K562 (cell line): ENCODE measurements around the gene IGFL1. TPM values are rescaled to one million over a fixed set of nuclear protein-coding genes. Genes with fewer than 3 reads are reported as not detected.

Source experiments
- ATAC-seq: fragments of 200-7000 bp; cut with Tn5 transposase; 3 replicates; pipeline ENCODE4 v1.9.1; 2020; ENCODE audit warnings: moderate library complexity
- BruUV-seq: library from RNA; stranded (reverse); fragments of 400-500 nt; replicated peaks from 2 replicates; lab custom pipeline; 2021; lab: Mats Ljungman, UMichigan
- CTCF ChIA-PET: fragments of 300-600 bp; formaldehyde crosslinking; extraction: SDS; loops from one replicate; lab custom pipeline; 2021; ENCODE audit warnings: low intra/inter-chr PET ratio; lab: Yijun Ruan, JAX
- POLR2A ChIA-PET: fragments of 300-600, 350-650 bp; sonication (Branson Sonifier 250); formaldehyde crosslinking; extraction: SDS; loops from one replicate; lab custom pipeline; 2021; ENCODE audit warnings: antibody characterized with exemption, inconsistent platforms; lab: Yijun Ruan, JAX
- DNase-seq, 4 experiments: peaks; one replicate each; pipeline versions ENCODE4 v3.0.0 to v3.0.0-alpha.2; 2011 to 2018; ENCODE audit warnings: low spot score in 3 of 4, mixed read lengths in 3 of 4; ENCODE audit errors: extremely low read depth in 1 of 4
- FAIRE-seq: peaks from 2 replicates; lab custom pipeline; 2011; peaks lifted over from hg19 to GRCh38; lab: Jason Lieb, UNC
- H2AFZ ChIP-seq: 2 replicates; pipeline ENCODE4 v1.6.0; 2011; ENCODE audit warnings: low read depth, low read length, control low read depth, inconsistent platforms
- H3K27ac ChIP-seq: fragments of 200-600 bp; 3 replicates; pipeline ENCODE4 v1.8.0; 2011; ENCODE audit warnings: low read depth, mild to moderate bottlenecking, control low read depth, inconsistent platforms, low read length, moderate library complexity, mixed read lengths; ENCODE audit errors: extremely low read depth
- H3K27me3 ChIP-seq, 2 experiments: fragments of 300-600 bp in 1 of 2; 2 replicates in 1 of 2; 3 replicates in 1 of 2; pipeline versions ENCODE4 v1.6.0 to v1.8.0; 2011; ENCODE audit warnings: inconsistent platforms in 2 of 2, low read length in 2 of 2, mild to moderate bottlenecking in 1 of 2, mixed read lengths in 1 of 2, moderate library complexity in 1 of 2; ENCODE audit not compliant: control insufficient read depth in 2 of 2, insufficient read depth in 2 of 2
- H3K36me3 ChIP-seq: fragments of 300-600 bp; 3 replicates; pipeline ENCODE4 v1.8.0; 2011; ENCODE audit warnings: mild to moderate bottlenecking, low read length, inconsistent platforms; ENCODE audit not compliant: control insufficient read depth, insufficient read depth
- H3K4me1 ChIP-seq, 2 experiments: fragments of 200-600 bp in 1 of 2; replicated peaks in 1 of 2; 2 replicates in 1 of 2; 3 replicates in 1 of 2; pipeline versions ENCODE4 v1.5.1 to v1.8.0; 2011; ENCODE audit warnings: inconsistent platforms in 2 of 2, low read length in 2 of 2, mild to moderate bottlenecking in 1 of 2, mixed read lengths in 1 of 2, moderate library complexity in 1 of 2; ENCODE audit not compliant: control insufficient read depth in 2 of 2, insufficient read depth in 2 of 2
- H3K4me2 ChIP-seq: 2 replicates; pipeline ENCODE4 v1.6.1; 2011; ENCODE audit warnings: low read length, control low read depth, inconsistent platforms, mixed read lengths; ENCODE audit not compliant: insufficient read depth
- H3K4me3 ChIP-seq: fragments of 200-600 bp; sonication (generic), shearing (Covaris generic); 2 replicates; pipeline ENCODE4 v1.5.1; 2016; ENCODE audit warnings: control low read depth, inconsistent platforms
- H3K79me2 ChIP-seq: fragments of 200-600 bp; 3 replicates; pipeline ENCODE4 v1.8.0; 2011; ENCODE audit warnings: low read length, inconsistent platforms; ENCODE audit not compliant: control insufficient read depth, insufficient read depth
- H3K9ac ChIP-seq, 2 experiments: 2 replicates each; pipeline versions ENCODE4 v1.6.0 to v1.6.1; 2011; ENCODE audit warnings: low read depth in 2 of 2, low read length in 2 of 2, control low read depth in 1 of 2, inconsistent platforms in 1 of 2, mild to moderate bottlenecking in 1 of 2, mixed read lengths in 1 of 2; ENCODE audit not compliant: insufficient read depth in 1 of 2
- H3K9me1 ChIP-seq: one replicate; pipeline ENCODE4 v1.6.0; 2011; ENCODE audit warnings: inconsistent platforms, mild to moderate bottlenecking, low read length, moderate library complexity; ENCODE audit not compliant: control insufficient read depth, insufficient read depth
- H3K9me3 ChIP-seq: replicated peaks from 2 replicates; pipeline ENCODE4 v1.5.1; 2011; ENCODE audit warnings: low read depth, low read length, inconsistent platforms; ENCODE audit not compliant: control insufficient read depth, insufficient read depth
- H4K20me1 ChIP-seq: replicated peaks from 2 replicates; pipeline ENCODE4 v1.6.1; 2011; ENCODE audit warnings: low read length, inconsistent platforms, mixed read lengths; ENCODE audit not compliant: control insufficient read depth, insufficient read depth
- NONO ChIP-seq, 2 experiments: fragments of 200-400 bp in 1 of 2; fragments of 450-650 bp in 1 of 2; formaldehyde crosslinking in 1 of 2; IDR thresholded peaks; 2 replicates each; pipeline ENCODE4 v1.6.1; 2017; ENCODE audit warnings: low read depth in 2 of 2, mild to moderate bottlenecking in 2 of 2, moderate library complexity in 2 of 2, low read length in 1 of 2
- POU5F1 ChIP-seq: fragments of 150-350 bp; IDR thresholded peaks from 2 replicates; pipeline ENCODE4 v1.6.1; 2014; ENCODE audit warnings: borderline replicate concordance, low read length, low read depth, mild to moderate bottlenecking; ENCODE audit not compliant: partially characterized antibody
- ZNF609 ChIP-seq: sonication (generic); formaldehyde crosslinking; IDR thresholded peaks from 2 replicates; pipeline ENCODE4 v1.8.1; 2023; ENCODE audit warnings: missing genetic modification reagents, mild to moderate bottlenecking, borderline replicate concordance
- WGBS: fragments of 100-300 bp; shearing (Covaris generic); methylation state at CpG from one replicate; pipeline ENCODE4 v1.1.6; 2016; ENCODE audit warnings: low coverage, mixed read lengths; ENCODE audit not compliant: insufficient coverage; ENCODE audit errors: missing lambda C conversion rate; 5-methylcytosine and 5-hydroxymethylcytosine counted together
- in situ Hi-C: fragments of 300-500 bp; cut with MboI; formaldehyde crosslinking; loops from 4 replicates; pipeline ENCODE4 v1.15.0; 2018; ENCODE audit warnings: inconsistent platforms, mixed read lengths
- intact Hi-C: fragments of 100-400 bp; cut with micrococcal nuclease; formaldehyde crosslinking; loops from 2 replicates; pipeline ENCODE4 v1.14.2; 2022
- polyA plus RNA-seq, 8 experiments: library from polyadenylated mRNA; depleted of rRNA in 4 of 8; stranded (reverse) in 5 of 8; unstranded in 3 of 8; fragments of >200 nt; fragmentation: Nextera tagmentation in 2 of 8; fragmentation: Illumina TruSeq in 1 of 8; extraction: Ambion mirVana in 2 of 8; extraction: Trizol in 1 of 8; gene quantifications; 2 replicates each; pipeline versions ENCODE4 v1.2.1 to v1.2.3, GENCODE V29; 2011 to 2014; ENCODE audit warnings: inconsistent platforms in 1 of 8, missing spikeins in 1 of 8
- total RNA-seq, 7 experiments: library from RNA; depleted of rRNA in 6 of 7; stranded (reverse); fragments of >200 nt in 6 of 7; fragmentation: Illumina TruSeq in 2 of 7; extraction: Trizol in 2 of 7; gene quantifications; 2 replicates each; pipeline versions ENCODE4 v1.2.1 to v1.2.3, GENCODE V29; 2011 to 2021; ENCODE audit warnings: low replicate concordance in 1 of 7

IGFL1 gene
- total and polyA plus RNA-seq, 9 of the 15 experiments (the other 6 are each of a cell fraction or from before 2014, with no cell fraction given), result not detected

- H3K27me3 ChIP-seq, result peaks cover 0 to 5% of the 10 kb centered on the region in 2 experiments; a peak in 1 of 5 replicates
- ChIA-PET CTCF (no interaction called here), POLR2A (interaction anchor here (1.5 kb wide), 1 partner anchor 13 kb away, joined by 5 read pairs; no protein-coding TSS in a partner anchor)
- intact Hi-C loops, result no loop called here
- no peaks in the 10 kb centered on the region for H3K9me1 ChIP-seq
- H3K27ac ChIP-seq, result no peak overlapping the region
- FAIRE-seq, result no peak
- in situ Hi-C loops, result no loop called here
- H3K79me2 ChIP-seq, result no peaks in the 10 kb centered on the region; the same call in 2 of the 3 replicates
- H3K36me3 ChIP-seq, result no peaks in the 10 kb centered on the region
- H2AFZ ChIP-seq, result no peak overlapping the region
- H3K9ac ChIP-seq, result no peak overlapping the region
- H3K9me3 ChIP-seq, result no peaks in the 10 kb centered on the region; the same call in 1 of the 2 replicates
- 10% methylated on average over 5 of the region's 5 CpGs for WGBS
- ATAC-seq, result no peak
- DNase-seq, result no peak
- no peak overlapping the region for H3K4me3 ChIP-seq
- BruUV-seq, result no TSS peak
- no peaks in the 10 kb centered on the region for H4K20me1 ChIP-seq
- H3K4me2 ChIP-seq, result no peak overlapping the region
- TF ChIP-seq NONO (IDR thresholded peaks at IDR 0.05; ENCODE audit: low read depth in 2 of 2, low read length in 1 of 2), result no peak
- TF ChIP-seq POU5F1, result no peak
- TF ChIP-seq ZNF609 (CRISPR knock-in tag), result no peak
- peaks cover 5 to 12% of the 10 kb centered on the region in 2 experiments for H3K4me1 ChIP-seq
Measured at GRCh38 chr19:46206176-46206575, 23.4 kb upstream of the IGFL1 start.
